NCI-H2196 treated with DMSO at 0.1 percent for 48 hours (cell line): ENCODE measurements around the gene ABCA3.
"Not testable (repeated sequence)": the region's sequence is repeated elsewhere in the genome, so short reads cannot be mapped to it uniquely, and the experiment has no call there.

ENCODE experiments used
- DNase-seq: peaks from one replicate; lab custom pipeline; 2025; ENCODE audit not compliant: unreplicated experiment; lab: John Stamatoyannopoulos, UW

The ABCA3 gene

DNA sequence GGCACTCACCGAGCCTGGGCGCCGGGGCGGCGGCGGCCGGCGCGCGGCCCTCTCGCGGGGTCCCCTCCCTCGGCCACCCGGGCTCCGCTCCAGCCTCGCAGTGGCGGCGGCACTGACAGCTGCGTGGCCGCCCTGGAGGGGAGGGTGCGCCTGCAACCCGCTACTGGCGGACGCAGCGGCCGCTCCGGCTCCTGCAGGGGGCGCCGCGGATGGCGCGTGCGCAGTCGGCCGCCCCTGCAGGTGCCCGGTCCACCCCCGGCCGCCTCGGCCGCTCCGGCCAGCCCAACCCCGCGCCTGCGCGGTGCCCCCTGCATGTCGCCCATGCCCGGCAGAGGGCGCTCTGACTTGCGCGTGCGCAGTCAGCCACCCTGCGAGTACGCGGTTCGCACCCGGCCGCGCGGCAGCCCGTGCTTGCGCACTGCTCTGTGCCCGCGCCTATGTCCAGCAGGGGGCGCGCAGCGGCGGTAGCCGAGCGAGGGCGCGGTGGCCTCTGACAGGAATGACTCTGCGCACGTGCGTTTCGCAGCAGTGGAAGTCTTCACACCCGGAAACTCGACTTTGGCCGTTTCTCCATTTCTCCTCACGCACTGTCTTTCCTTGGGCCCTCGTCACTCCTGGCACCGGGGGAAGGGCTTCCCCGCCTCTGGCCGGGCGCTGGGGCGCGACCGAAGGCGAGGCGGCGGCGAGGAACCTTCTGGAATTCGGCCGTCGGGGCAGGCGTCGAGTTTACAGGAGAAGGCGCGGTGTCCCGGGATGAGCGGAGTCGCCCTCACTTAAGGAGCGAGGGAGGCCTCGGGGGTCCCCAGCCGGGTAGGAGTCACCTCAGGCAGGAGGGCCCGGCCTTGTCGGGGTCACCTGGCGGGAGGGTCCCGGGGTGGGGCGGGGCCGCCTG lies at the start of gene ABCA3:
Gene ABCA3 (minus strand): TSS at position 165 of the 892 bp plus-strand sequence. CDS start 14,262 bp downstream, outside the sequence.
- peak; percentile 98 for DNase-seq

DNA sequence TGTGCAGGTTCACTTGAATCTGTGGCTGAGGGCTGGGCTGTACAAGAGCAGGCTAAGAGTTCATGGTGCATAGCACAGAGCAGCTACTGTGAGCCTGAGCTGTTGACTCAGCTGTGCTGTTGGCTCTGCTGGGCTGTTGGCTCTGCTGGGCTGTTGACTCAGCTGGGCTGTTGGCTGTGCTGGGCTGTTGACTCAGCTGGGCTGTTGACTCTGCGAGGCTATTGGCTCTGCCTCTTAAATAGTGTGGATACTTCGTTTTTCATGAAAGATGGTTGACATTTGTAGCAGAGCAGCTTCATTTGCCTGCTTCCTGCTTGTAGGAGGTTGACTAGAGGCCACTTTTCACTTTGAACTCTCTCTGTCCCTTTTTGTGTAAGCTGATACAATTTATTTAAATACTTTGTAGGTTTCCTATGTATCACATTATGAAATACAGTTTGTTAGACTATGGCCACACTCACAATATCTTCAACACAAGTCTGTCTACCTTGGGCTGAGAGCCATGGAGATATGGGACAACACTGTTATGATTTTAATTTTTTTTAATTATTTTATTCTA lies 48.4 kb upstream of the ABCA3 start:
- peak; percentile 71 for DNase-seq

DNA sequence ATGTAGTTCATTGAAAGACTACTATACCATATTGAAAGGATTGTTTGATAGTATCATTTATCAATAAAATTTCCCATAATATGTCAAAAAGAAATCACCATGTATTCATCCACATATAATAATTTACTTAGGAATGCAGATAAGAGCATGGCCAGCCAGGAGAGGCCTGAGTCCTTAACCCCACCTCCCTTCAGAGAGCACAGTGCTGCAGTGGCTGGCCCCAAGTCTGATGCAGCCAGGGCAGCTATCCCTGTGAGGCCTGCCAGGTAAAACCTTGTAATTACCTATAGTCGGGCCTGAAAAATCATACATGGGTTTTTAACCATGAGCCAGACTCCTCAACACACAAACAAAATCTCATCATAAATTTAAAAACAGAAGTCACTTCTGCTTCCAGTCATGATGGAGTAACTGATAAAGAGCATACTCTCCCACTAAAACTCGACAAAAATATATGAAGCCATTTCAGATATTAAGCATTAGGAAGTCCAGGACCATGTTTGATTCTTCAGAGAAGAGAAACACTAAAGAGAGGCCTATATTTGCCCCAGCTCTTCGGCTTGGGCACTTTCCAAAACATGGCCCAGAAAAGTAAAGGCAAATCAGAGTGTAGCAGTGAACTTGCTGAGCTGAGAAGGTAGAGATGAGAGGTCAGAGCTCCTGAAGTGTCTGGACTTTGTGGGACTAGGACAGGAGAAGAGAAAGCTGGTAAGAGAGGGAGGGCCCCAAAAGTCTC lies 47.8 kb upstream of the ABCA3 start:
- no peak for DNase-seq

DNA sequence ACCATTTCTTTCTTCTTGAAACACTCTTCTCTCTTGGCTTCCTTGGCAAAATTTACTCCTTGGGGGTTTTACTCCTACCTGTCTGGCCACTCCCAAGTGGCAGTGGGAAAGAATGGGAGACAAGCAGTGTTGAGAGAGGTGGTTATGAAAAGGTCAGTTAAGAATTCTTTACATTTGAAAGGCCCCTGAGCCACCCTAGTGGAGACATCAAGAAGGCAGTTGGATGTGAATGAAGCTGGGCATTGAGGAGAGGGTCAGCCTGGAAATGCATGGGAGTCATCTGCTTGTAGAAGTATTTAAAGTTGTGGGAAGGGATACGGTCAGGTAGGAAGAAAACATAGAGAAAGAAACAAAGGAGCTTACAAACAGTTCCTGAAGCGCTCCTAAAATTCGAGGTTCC lies 46.5 kb upstream of the ABCA3 start:
- no peak for DNase-seq

- not testable (repeated sequence) for DNase-seq
These were observed 45.5 kb upstream of the ABCA3 start for GRCh38 chr16:2385982-2386381.

DNA sequence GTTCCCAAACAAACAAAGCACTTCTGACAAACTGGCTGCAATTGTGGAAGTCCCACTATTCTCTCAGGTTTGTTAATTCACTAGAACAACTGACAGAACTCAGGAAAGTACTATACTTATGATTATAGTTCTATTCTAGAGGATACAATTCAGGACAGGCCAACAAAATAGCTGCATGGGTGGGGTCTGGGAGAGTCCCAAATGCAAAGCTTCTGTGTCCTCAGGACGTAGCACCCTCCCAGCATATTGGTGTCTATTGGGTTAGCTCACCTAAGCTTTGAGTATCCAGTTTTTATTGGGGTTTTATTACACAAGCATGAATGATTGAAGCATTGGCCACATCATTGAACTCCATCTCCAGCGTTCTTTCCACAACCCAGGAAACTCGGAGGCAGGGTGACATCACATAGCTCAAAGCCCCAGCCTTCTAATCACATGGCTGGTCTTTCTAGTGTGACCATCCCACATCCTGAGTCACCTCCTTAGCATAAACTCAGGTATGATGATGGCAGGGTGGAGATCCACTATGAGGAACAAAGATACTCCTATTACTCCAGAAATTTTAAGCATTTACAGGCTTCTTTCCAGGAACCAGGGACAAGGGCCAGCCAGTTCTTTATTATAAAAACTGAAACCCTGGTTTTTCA lies 44.8 kb upstream of the ABCA3 start:
- DNase-seq, result no peak

GRCh38 chr16:2384426-2384825 lies 43.9 kb upstream of the ABCA3 start:
- no peak for DNase-seq

DNA sequence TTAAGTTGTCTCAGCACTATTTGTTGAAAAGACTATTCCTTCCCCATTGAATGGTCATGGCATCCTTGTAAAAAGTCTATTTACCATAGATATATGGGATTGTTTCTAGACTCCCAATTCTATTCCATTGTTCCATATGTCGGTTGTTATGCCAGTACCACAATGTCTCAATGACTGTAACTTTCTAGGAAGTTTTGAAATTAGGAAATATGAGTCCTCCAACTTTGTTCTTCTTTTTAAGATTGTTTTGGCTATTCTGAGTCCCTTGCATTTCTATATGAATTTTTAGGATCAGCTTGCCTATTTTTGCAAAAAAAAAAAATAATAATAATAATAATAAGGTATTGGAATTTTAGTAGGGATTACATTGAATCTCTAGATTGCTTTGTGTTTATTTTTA lies 43.0 kb upstream of the ABCA3 start:
- no peak for DNase-seq

GRCh38 chr16:2374644-2375043 lies 34.1 kb upstream of the ABCA3 start:
- no peak for DNase-seq

DNA sequence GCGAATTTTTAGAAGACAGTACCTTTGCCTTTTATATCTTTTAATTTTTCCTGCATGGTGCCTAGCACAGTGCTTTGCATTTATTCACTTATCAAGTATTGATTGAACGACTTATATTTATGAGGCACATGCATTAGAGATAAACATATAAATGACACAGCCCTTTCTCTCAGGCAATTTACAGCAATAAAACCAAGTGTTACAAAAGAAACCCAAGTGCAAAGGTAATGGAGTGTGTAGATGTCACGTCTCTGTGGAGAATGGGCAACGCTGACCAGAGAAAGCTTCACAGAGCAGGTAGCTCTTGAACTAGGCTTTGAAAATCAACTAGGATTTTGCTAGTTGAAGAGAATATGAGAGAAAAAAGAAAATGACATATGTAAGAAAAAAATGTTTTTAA lies 32.6 kb upstream of the ABCA3 start:
- DNase-seq, result no peak

GRCh38 chr16:2372684-2373083 lies 32.2 kb upstream of the ABCA3 start:
- DNase-seq, result no peak

DNA sequence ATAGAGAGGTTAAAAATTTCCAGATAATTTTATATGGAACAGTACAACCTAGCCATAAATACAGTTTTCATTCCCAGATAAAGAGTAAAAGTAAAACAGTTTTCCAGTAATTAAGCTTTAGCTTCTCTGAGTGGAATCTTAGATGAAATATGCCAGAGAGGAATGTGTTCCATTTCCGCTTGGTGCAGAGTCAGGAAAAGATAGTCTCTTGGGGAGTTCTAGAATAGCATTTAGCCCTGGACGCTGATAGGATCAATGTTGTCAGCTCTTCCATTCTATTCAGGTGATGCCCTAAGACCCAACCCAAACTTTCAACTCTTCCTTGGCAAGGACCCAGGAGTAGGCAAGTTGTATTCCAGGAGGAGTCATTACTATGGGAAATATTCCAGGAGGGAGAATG lies 30.9 kb upstream of the ABCA3 start:
- DNase-seq, result no peak

DNA sequence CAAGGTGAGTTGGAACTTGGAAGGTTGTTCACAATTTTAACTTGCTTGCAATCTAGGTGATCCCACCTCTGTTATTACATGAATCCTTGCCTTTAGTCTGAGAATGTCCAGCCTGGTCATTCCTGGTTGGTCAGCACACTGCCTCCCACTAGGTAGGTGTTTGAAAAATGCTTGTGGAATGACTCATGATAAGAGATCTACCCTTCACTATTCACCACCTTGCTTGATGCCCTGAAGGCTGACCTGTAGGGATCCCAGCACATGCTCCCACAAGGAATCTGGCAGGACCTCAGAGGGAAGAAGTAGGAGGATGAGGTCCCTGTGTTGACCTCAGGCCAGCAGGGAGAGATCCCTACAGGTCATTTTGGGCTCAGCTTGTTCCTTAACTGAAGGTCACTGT lies 30.2 kb upstream of the ABCA3 start:
- DNase-seq, result no peak

DNA sequence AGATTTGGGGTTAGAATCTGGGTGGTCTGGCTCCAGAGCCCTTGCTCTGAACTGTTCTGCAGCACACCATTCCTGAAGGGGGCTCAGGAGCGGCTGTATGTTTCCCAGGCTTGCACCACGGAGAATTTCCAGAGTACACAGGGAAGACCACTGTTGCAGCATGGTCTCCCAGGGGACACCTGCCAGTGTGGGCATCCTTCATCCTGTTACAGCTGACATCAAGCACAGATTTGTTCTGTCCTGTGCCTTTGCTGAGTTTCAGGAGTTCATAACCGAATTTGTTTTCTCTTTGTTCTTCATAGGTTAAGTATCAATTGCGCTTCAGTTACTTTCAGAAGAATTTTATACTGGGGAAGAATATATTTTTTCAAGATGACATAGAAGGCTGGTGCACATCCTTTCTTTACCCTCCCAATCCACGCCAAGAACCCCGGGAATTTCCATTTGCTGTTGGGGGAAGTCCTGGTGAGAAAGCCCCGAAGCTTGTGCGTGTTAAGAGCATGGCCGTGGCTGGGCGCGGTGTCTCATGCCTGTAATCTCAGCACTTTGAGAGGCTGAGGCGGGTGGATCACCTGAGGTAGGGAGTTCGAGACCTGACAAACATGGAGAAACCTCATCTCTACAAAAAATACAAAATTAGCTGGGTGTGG lies 26.3 kb upstream of the ABCA3 start:
- no peak for DNase-seq

DNA sequence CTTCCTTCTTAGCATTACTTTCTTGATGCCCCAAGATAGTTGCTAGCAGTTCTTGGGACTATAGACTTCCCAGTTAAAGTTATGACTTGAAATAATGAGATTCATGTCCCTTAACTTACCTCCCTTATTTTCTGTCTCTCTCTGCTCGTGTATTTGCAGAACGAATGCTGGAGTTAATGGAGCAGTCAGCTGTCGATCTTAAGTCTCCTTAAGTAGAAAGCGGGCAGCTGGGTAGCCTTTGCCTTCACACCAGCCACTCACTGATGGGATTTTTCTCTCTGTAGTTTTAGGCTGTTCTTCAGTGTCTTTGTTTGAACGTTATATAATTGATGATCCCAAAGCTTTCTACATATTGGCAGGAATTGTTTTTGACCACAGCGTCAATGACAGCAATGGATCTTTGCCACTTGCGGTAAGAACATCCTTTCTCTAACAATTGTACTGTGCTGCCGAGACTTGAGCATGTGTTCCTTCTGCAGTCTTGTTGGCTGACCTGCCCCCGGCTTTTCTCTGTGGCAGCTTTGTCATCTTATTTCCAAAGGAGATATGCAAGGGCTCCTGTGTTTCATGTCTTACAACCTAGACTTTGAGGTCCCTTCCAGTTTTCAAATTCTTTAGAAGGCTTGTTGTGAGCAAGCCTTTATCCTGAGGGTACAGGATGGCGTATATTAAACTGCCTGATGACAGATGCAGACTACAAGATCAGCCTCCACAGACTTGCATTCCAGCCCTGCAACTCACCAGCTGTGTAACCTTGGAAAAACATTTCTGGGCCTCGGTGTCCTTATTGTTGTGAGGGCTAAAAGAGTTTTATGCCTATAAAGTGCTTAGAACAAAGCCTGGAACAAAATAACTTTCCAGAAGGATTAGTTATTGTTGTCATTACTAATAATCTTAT lies 25.1 kb upstream of the ABCA3 start:
- DNase-seq, result no peak

DNA sequence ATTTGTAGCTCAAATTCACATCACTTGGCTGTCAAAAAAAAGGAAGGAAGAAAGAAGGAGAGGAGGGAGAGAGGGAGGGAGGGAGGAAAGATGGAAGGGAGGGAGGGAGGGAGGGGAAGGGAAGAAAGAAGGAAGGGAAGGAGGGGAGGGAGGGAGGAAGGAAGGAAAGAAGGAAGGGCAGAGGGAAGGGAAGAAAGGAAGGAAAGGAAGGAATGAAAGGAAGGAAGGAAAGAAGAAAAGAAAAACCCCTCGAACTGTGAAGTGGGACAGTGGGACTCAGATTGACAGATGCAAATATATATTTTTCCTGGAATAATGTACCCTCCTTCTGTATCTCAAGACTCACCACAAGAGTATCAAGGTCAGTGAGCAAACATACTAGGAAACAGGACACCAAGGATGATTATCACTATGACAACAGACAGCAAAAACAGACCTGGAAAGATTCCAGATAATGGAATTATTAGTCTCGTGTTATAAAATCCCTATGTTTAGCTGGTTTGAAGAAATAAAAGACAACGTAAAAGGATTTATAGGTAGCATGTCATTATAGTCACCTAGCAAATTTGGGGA lies 24.2 kb upstream of the ABCA3 start:
- DNase-seq, result peak; percentile 53

DNA sequence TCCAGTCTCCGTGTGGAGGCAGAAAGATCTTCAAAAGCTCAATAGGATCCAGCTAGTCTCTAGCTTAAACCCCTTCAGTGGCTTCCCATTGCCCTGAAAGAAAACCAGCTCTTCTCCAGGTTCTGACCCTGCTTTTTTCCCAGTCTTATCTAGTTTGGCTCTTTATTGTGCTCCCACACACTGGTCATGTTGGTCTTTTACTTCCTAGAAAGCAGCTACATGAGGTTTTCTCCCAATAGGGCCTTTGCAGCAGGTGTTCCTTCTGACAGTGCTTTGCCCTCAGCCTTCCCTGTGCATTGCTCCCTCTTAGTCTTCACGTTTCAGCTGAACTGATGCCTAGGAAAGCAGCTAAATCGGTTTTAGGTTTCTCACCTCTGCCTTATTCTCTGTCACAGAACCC lies 21.7 kb upstream of the ABCA3 start:
- DNase-seq, result no peak

DNA sequence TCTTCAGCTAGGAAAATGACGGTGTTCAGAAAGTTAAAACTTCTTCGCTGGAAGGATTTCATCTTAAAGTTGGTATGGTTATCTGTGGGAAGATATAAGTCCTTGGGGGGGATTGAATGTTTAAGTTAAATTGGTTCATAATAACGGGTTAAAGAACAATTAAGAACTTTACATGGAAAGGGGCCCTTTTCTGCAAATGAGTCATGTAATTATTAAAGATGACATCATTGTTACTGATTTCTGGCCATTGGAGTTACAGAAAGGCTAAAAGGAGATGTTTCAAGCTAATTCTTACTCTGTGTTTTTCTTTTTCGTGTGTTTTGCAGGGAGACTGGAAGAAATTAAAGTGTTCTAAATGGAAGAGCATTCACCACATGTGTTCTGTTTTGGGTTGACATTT lies 20.6 kb upstream of the ABCA3 start:
- DNase-seq, result no peak

DNA sequence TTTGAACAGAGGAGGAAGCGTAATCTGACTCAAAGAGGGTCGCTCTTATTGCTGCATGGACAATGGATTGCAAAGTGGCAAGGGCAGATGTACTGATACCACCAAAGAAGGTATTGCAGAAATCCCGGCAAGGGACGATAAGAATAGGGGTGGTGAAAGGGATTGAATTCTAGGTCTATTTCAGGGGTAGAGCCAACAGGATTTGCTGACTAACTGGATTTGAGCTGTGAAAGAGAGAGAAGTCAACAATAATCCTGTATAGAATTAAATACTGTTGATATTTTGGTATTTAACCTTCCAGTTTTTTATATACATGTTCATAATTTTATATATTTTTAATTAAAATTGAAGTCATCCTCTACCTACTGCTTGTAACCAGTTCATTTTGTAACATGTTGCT lies 19.4 kb upstream of the ABCA3 start:
- DNase-seq, result no peak

DNA sequence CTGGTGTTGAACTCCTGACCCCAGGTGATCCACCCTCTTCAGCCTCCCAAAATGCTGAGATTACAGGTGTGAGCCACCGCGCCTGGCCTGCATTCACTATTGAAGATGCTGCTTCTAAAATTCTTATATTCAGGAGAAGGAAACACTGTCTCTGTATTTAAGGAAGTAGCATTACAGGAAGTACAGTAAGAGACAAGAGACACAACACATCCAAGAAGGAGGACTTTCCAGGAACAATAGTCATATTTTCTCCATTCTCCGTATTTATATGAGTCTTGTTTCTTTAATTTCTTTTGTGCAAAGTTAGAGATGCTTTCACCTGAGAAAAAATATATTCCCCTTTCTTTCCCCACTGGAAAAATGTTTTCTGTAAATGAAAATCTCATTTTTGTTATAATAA lies 18.3 kb upstream of the ABCA3 start:
- no peak for DNase-seq
